HepG2 (cell line): ENCODE data around the gene DQX1. TPM values are rescaled to one million over a fixed set of nuclear protein-coding genes. Genes with fewer than 3 reads are reported as not detected.

Experiments used
- HMGXB3 ChIP-seq: sonication (generic); formaldehyde crosslinking; IDR thresholded peaks from 2 replicates; pipeline ENCODE4 v1.4.0; 2020; ENCODE audit warnings: missing genetic modification reagents, borderline replicate concordance
- HNRNPL ChIP-seq: fragments of 200-400 bp; formaldehyde crosslinking; IDR thresholded peaks from 2 replicates; pipeline ENCODE4 v1.6.1; 2017; ENCODE audit warnings: mild to moderate bottlenecking, low read depth, low read length
- KLF15 ChIP-seq: sonication (generic); formaldehyde crosslinking; IDR thresholded peaks from 2 replicates; pipeline ENCODE4 v1.8.1; 2023; ENCODE audit warnings: borderline replicate concordance, mild to moderate bottlenecking, inconsistent platforms, missing genetic modification reagents, mixed read lengths
- LRRFIP1 ChIP-seq: sonication (generic); formaldehyde crosslinking; conservative IDR thresholded peaks from 2 replicates; pipeline ENCODE4 v1.4.0; 2020; ENCODE audit warnings: missing genetic modification reagents
- MIXL1 ChIP-seq: IDR thresholded peaks from 2 replicates; pipeline ENCODE4 v1.6.1; 2016
- TOPORS ChIP-seq: sonication (generic); formaldehyde crosslinking; IDR thresholded peaks from 2 replicates; pipeline ENCODE4 v1.8.0; 2023; ENCODE audit warnings: mild to moderate bottlenecking, missing genetic modification reagents
- YEATS2 ChIP-seq: sonication (generic); formaldehyde crosslinking; IDR thresholded peaks from 2 replicates; pipeline ENCODE4 v1.4.0; 2020; ENCODE audit warnings: missing genetic modification reagents, borderline replicate concordance
- ZNF12 ChIP-seq: sonication (generic); formaldehyde crosslinking; IDR thresholded peaks from 2 replicates; pipeline ENCODE4 v1.5.0; 2020; ENCODE audit warnings: missing genetic modification reagents
- ZNF615 ChIP-seq: sonication (generic); formaldehyde crosslinking; IDR thresholded peaks from 2 replicates; pipeline ENCODE4 v1.5.0; 2020; ENCODE audit warnings: mild to moderate bottlenecking, missing genetic modification reagents, borderline replicate concordance
- ZNF616 ChIP-seq: sonication (generic); formaldehyde crosslinking; IDR thresholded peaks from 2 replicates; pipeline ENCODE4 v1.5.0; 2020; ENCODE audit warnings: low read depth, mild to moderate bottlenecking, missing genetic modification reagents
- polyA plus RNA-seq, 8 experiments: library from polyadenylated mRNA; depleted of rRNA in 3 of 8; stranded (reverse) in 7 of 8; unstranded in 1 of 8; fragments of >200 nt; fragmentation: Illumina TruSeq in 4 of 8; extraction: Trizol in 4 of 8; gene quantifications; 2 replicates each; pipeline versions ENCODE4 v1.2.1 to v1.2.3, GENCODE V29; 2011 to 2016; ENCODE audit warnings: low read depth in 4 of 8, missing spikeins in 1 of 8, mixed read lengths in 1 of 8; ENCODE audit not compliant: insufficient read depth in 1 of 8
- total RNA-seq, 5 experiments: library from RNA; depleted of rRNA; stranded (reverse); fragments of >200 nt; fragmentation: Illumina TruSeq; extraction: Trizol; gene quantifications; 2 replicates each; pipeline ENCODE4 v1.2.3, GENCODE V29; 2016; ENCODE audit warnings: low read depth in 1 of 5
- TF ChIP-seq, protein P1 (sequence below): IDR thresholded peaks from 2 replicates; pipeline ENCODE4 v1.6.1; 2016
- TF ChIP-seq, protein P2 (sequence below): sonication (generic); formaldehyde crosslinking; IDR thresholded peaks from 2 replicates; pipeline ENCODE4 v1.4.0; 2020; ENCODE audit warnings: missing genetic modification reagents
- TF ChIP-seq, protein P3 (sequence below): sonication (generic); formaldehyde crosslinking; IDR thresholded peaks from 2 replicates; pipeline ENCODE4 v1.5.1; 2020; ENCODE audit warnings: mild to moderate bottlenecking, missing genetic modification reagents

The DQX1 gene
- total and polyA plus RNA-seq, 2 of the 13 experiments (the other 11 are each of a cell fraction or from before 2014, with no cell fraction given), result 27.6 to 89.8 TPM

GRCh38 chr2:74503506-74504475 lies 22.2 kb downstream of the DQX1 start (continued):
- TF ChIP-seq HMGXB3 (CRISPR knock-in tag) (no peak), ZNF615 (CRISPR knock-in tag) (0 out of 2 replicates have a peak, but pooled peaks have one; percentile 8), LRRFIP1 (CRISPR knock-in tag) (no peak), MIXL1 (CRISPR knock-in tag) (no peak), ZNF12 (no peak), ZNF616 (no peak), TOPORS (CRISPR knock-in tag) (no peak), HNRNPL (0 out of 2 replicates have a peak, but pooled peaks have one; percentile 39), YEATS2 (no peak), KLF15 (CRISPR knock-in tag) (0 out of 2 replicates have a peak, but pooled peaks have one; percentile 15)
- TF ChIP-seq, protein P1, sequence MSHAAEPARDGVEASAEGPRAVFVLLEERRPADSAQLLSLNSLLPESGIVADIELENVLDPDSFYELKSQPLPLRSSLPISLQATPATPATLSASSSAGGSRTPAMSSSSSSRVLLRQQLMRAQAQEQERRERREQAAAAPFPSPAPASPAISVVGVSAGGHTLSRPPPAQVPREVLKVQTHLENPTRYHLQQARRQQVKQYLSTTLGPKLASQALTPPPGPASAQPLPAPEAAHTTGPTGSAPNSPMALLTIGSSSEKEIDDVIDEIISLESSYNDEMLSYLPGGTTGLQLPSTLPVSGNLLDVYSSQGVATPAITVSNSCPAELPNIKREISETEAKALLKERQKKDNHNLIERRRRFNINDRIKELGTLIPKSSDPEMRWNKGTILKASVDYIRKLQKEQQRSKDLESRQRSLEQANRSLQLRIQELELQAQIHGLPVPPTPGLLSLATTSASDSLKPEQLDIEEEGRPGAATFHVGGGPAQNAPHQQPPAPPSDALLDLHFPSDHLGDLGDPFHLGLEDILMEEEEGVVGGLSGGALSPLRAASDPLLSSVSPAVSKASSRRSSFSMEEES (CRISPR knock-in tag), result no peak
- TF ChIP-seq, protein P2, sequence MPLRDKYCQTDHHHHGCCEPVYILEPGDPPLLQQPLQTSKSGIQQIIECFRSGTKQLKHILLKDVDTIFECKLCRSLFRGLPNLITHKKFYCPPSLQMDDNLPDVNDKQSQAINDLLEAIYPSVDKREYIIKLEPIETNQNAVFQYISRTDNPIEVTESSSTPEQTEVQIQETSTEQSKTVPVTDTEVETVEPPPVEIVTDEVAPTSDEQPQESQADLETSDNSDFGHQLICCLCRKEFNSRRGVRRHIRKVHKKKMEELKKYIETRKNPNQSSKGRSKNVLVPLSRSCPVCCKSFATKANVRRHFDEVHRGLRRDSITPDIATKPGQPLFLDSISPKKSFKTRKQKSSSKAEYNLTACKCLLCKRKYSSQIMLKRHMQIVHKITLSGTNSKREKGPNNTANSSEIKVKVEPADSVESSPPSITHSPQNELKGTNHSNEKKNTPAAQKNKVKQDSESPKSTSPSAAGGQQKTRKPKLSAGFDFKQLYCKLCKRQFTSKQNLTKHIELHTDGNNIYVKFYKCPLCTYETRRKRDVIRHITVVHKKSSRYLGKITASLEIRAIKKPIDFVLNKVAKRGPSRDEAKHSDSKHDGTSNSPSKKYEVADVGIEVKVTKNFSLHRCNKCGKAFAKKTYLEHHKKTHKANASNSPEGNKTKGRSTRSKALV (CRISPR knock-in tag), result no peak
- TF ChIP-seq, protein P3, sequence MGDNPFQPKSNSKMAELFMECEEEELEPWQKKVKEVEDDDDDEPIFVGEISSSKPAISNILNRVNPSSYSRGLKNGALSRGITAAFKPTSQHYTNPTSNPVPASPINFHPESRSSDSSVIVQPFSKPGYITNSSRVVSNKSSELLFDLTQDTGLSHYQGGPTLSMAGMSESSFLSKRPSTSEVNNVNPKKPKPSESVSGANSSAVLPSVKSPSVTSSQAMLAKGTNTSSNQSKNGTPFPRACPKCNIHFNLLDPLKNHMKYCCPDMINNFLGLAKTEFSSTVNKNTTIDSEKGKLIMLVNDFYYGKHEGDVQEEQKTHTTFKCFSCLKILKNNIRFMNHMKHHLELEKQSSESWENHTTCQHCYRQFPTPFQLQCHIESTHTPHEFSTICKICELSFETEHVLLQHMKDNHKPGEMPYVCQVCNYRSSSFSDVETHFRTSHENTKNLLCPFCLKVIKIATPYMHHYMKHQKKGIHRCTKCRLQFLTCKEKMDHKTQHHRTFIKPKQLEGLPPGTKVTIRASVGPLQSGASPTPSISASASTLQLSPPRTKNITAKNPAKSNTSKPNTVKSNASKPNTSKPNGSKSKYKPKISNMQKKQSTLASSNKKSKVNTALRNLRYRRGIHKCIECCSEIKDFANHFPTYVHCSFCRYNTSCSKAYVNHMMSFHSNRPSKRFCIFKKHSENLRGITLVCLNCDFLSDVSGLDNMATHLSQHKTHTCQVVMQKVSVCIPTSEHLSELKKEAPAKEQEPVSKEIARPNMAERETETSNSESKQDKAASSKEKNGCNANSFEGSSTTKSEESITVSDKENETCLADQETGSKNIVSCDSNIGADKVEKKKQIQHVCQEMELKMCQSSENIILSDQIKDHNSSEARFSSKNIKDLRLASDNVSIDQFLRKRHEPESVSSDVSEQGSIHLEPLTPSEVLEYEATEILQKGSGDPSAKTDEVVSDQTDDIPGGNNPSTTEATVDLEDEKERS (CRISPR knock-in tag), result no peak
